ENCODE data around the gene TUB. TPM values are rescaled to one million over a fixed set of nuclear protein-coding genes. Genes with fewer than 3 reads are reported as not detected.

TUB gene
- total and polyA plus RNA-seq, 2 donors (not counting 1 experiment from before 2014, with no cell fraction given) = 9.6 to 10.4 TPM

DNA sequence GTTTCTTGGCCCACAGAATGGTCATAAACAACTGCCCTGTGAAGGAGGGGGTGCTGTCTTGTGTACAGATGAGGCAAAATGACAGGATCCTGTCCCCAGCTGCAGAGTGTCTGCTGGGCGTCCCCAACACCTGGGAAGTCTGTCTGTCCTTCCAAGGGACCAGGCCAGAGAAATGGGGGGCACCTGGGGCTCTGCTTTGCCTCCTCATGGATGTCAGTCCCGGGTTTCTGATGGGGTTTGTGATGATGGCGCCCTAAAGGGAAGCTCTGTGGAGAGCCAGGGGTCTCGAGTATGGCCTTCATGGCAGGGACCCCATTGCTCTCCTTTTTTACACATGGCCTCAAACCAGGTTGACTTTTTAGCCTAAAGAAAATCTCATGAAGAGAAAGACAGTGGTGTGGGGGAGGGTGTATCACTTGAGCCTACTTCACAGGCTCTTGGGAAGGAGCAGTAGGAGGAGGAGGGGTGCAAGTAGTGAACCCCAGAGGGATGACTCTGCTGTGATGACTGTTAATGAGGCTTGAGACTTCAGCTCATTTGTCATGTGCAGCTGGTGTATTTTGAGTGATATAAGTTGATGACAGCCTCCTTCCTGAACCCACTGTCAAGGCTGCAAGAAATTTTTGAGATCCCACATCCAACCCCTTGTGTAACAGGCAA, 40.6 kb upstream of the TUB start:
- Histone ChIP-seq H3K9me3 (ENCODE audit: control insufficient read depth, insufficient read depth, low read depth, low read length) (no peaks in the 10 kb centered on the region), H3K4me1 (ENCODE audit: control insufficient read depth, extremely low read depth, insufficient read depth, low read length) (no peaks in the 10 kb centered on the region), H3K27ac (ENCODE audit: insufficient read depth, low read length) (no peak overlapping the region), H3K36me3 (ENCODE audit: control insufficient read depth, insufficient read depth, low read length) (no peaks in the 10 kb centered on the region), H4K20me1 (ENCODE audit: control insufficient read depth, extremely low read depth, insufficient read depth, low read length) (no peaks in the 10 kb centered on the region), H3K4me3 (replicated peaks in 1 of 4; ENCODE audit: control extremely low read depth in 1 of 4, insufficient read depth in 1 of 4, low read depth in 3 of 4, low read length in 4 of 4) (no peak overlapping the region), H3K27me3 (ENCODE audit: control insufficient read depth, insufficient read depth, low read length) (peaks cover 2% of the 10 kb centered on the region), H3K9ac (ENCODE audit: insufficient read depth, low read length) (no peak overlapping the region), H3K4me2 (ENCODE audit: extremely low read depth, insufficient read depth, low read length) (no peak overlapping the region), H3K79me2 (ENCODE audit: control insufficient read depth, insufficient read depth, low read length) (no peaks in the 10 kb centered on the region), H2AFZ (ENCODE audit: low read length) (no peak overlapping the region)
- no peak for DNase-seq (ENCODE audit: low read depth in 2 of 2)
- TF ChIP-seq, protein P1, sequence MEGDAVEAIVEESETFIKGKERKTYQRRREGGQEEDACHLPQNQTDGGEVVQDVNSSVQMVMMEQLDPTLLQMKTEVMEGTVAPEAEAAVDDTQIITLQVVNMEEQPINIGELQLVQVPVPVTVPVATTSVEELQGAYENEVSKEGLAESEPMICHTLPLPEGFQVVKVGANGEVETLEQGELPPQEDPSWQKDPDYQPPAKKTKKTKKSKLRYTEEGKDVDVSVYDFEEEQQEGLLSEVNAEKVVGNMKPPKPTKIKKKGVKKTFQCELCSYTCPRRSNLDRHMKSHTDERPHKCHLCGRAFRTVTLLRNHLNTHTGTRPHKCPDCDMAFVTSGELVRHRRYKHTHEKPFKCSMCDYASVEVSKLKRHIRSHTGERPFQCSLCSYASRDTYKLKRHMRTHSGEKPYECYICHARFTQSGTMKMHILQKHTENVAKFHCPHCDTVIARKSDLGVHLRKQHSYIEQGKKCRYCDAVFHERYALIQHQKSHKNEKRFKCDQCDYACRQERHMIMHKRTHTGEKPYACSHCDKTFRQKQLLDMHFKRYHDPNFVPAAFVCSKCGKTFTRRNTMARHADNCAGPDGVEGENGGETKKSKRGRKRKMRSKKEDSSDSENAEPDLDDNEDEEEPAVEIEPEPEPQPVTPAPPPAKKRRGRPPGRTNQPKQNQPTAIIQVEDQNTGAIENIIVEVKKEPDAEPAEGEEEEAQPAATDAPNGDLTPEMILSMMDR (conservative IDR thresholded peaks at IDR 0.05 in 1 of 2, IDR thresholded peaks at IDR 0.05 in 1 of 2; ENCODE audit: low read depth in 1 of 2, low read length in 2 of 2) = no peak
- TF ChIP-seq EZH2 (IDR thresholded peaks at IDR 0.05; ENCODE audit: low read length, missing control alignments) = no peak

DNA sequence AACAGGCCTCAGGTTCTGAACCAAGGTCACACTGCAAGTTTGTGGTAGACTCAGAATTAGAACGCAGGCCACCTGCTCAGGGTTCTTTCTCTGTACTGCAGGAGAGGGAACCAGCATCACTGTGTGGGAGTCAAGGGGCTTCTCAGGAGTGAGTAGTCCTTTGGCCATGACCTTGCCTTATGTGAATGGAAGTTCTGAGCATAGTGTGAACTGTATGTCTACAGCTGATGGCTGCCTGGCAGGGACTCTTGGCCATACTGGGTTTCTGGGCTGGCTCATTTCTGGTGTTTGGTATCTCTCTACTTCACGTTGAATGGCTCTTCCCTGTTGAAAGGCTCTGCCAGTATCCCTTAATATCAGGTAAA, 40.1 kb upstream of the TUB start:
- Histone ChIP-seq H3K4me2 (ENCODE audit: extremely low read depth, insufficient read depth, low read length) (no peak overlapping the region), H3K9ac (ENCODE audit: insufficient read depth, low read length) (no peak overlapping the region), H3K27me3 (ENCODE audit: control insufficient read depth, insufficient read depth, low read length) (peaks cover 2% of the 10 kb centered on the region), H3K4me3 (replicated peaks in 1 of 4; ENCODE audit: control extremely low read depth in 1 of 4, insufficient read depth in 1 of 4, low read depth in 3 of 4, low read length in 4 of 4) (no peak overlapping the region), H2AFZ (ENCODE audit: low read length) (no peak overlapping the region), H3K36me3 (ENCODE audit: control insufficient read depth, insufficient read depth, low read length) (no peaks in the 10 kb centered on the region), H3K4me1 (ENCODE audit: control insufficient read depth, extremely low read depth, insufficient read depth, low read length) (no peaks in the 10 kb centered on the region), H4K20me1 (ENCODE audit: control insufficient read depth, extremely low read depth, insufficient read depth, low read length) (no peaks in the 10 kb centered on the region), H3K9me3 (ENCODE audit: control insufficient read depth, insufficient read depth, low read depth, low read length) (no peaks in the 10 kb centered on the region), H3K79me2 (ENCODE audit: control insufficient read depth, insufficient read depth, low read length) (no peaks in the 10 kb centered on the region), H3K27ac (ENCODE audit: insufficient read depth, low read length) (no peak overlapping the region)
- TF ChIP-seq EZH2 (IDR thresholded peaks at IDR 0.05; ENCODE audit: low read length, missing control alignments) = no peak
- TF ChIP-seq, protein P1 (conservative IDR thresholded peaks at IDR 0.05 in 1 of 2, IDR thresholded peaks at IDR 0.05 in 1 of 2; ENCODE audit: low read depth in 1 of 2, low read length in 2 of 2) = no peak
- no peak for DNase-seq (ENCODE audit: low read depth in 2 of 2)

DNA sequence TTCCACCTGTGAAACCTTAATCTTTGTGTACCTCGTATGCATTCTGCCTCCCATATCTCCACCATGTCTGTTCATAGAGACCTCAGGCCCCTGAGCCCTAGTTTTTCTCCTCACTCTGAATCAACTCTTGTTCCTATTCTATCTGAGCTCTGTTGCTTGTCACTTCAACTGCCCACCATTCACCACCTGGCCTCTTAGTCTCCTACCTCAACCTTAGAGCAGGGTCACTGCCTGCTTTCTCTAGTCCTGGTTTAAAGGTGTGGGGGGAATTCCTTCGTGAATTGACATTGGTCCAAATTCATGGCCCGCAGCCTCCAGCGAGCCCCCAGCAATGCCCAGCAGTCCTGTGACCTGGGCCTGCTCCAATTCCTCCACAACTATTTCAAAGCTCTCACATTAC, 39.4 kb upstream of the TUB start:
- Histone ChIP-seq H3K27ac (ENCODE audit: insufficient read depth, low read length) (no peak overlapping the region), H3K9ac (ENCODE audit: insufficient read depth, low read length) (no peak overlapping the region), H3K4me2 (ENCODE audit: extremely low read depth, insufficient read depth, low read length) (no peak overlapping the region), H3K36me3 (ENCODE audit: control insufficient read depth, insufficient read depth, low read length) (no peaks in the 10 kb centered on the region), H3K4me3 (replicated peaks in 1 of 4; ENCODE audit: control extremely low read depth in 1 of 4, insufficient read depth in 1 of 4, low read depth in 3 of 4, low read length in 4 of 4) (no peak overlapping the region), H3K9me3 (ENCODE audit: control insufficient read depth, insufficient read depth, low read depth, low read length) (no peaks in the 10 kb centered on the region), H4K20me1 (ENCODE audit: control insufficient read depth, extremely low read depth, insufficient read depth, low read length) (no peaks in the 10 kb centered on the region), H2AFZ (ENCODE audit: low read length) (no peak overlapping the region), H3K4me1 (ENCODE audit: control insufficient read depth, extremely low read depth, insufficient read depth, low read length) (no peaks in the 10 kb centered on the region), H3K27me3 (ENCODE audit: control insufficient read depth, insufficient read depth, low read length) (peaks cover 2% of the 10 kb centered on the region), H3K79me2 (ENCODE audit: control insufficient read depth, insufficient read depth, low read length) (no peaks in the 10 kb centered on the region)
- DNase-seq (ENCODE audit: low read depth in 2 of 2) = no peak
- TF ChIP-seq, protein P1 (conservative IDR thresholded peaks at IDR 0.05 in 1 of 2, IDR thresholded peaks at IDR 0.05 in 1 of 2; ENCODE audit: low read depth in 1 of 2, low read length in 2 of 2) = no peak
- TF ChIP-seq EZH2 (IDR thresholded peaks at IDR 0.05; ENCODE audit: low read length, missing control alignments) = no peak

All from fibroblast of lung (primary cell).